Osteocyte (in vitro differentiated cells): ENCODE data around the gene SUCLG2. TPM values are rescaled to one million over a fixed set of nuclear protein-coding genes. Genes with fewer than 3 reads are reported as not detected.

Experiments used
- DNase-seq: peaks from one replicate; pipeline ENCODE4 v3.0.0; 2021; ENCODE audit warnings: mixed read lengths; ENCODE audit not compliant: unreplicated experiment; ENCODE audit errors: extremely low spot score
- H3K27ac Mint-ChIP-seq: one replicate; pipeline ENCODE4 v1.8.0; 2021; ENCODE audit warnings: mild to moderate bottlenecking, mixed read lengths; ENCODE audit not compliant: unreplicated experiment
- H3K27me3 Mint-ChIP-seq: one replicate; pipeline ENCODE4 v1.8.0; 2021; ENCODE audit warnings: mixed read lengths; ENCODE audit not compliant: unreplicated experiment
- H3K36me3 Mint-ChIP-seq: one replicate; pipeline ENCODE4 v1.8.0; 2021; ENCODE audit warnings: mixed read lengths; ENCODE audit not compliant: unreplicated experiment
- H3K4me1 Mint-ChIP-seq: one replicate; pipeline ENCODE4 v1.8.0; 2021; ENCODE audit warnings: mixed read lengths; ENCODE audit not compliant: unreplicated experiment
- H3K4me3 Mint-ChIP-seq: one replicate; pipeline ENCODE4 v1.8.0; 2021; ENCODE audit warnings: mild to moderate bottlenecking, moderate library complexity, mixed read lengths; ENCODE audit not compliant: unreplicated experiment
- H3K9me3 Mint-ChIP-seq: one replicate; pipeline ENCODE4 v1.8.0; 2021; ENCODE audit warnings: mixed read lengths; ENCODE audit not compliant: unreplicated experiment
- total RNA-seq: library from RNA; stranded (reverse); gene quantifications from 2 replicates; pipeline ENCODE4 v1.2.1, GENCODE V29; 2021
- TF ChIP-seq, protein P1 (sequence below): fragments of 200-600 bp; sonication (generic); IDR thresholded peaks from 2 replicates; pipeline ENCODE4 v1.5.0; 2021; ENCODE audit warnings: antibody characterized with exemption, mild to moderate bottlenecking, moderate library complexity

SUCLG2 gene
- total RNA-seq, 1 donor from 2014 or later = 32.1 TPM

DNA sequence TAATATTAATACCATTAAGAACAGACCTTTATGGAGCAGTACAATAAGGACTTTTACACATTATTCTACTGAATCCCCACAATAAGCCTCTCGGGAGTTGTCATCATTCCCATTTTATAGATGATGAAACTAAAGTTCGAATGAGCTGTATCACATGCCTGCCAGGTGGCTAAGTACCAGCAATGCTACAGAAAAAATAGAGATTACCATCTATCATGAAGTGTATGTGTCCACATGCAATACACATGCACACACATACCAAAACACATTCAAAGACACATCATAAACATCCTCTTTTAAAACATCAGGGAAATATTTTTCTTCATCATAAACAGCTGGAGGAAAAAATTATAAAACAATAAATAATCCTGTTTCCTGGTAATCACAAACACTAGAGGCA, 136.6 kb downstream of the SUCLG2 start:
- peaks cover 7% of the 10 kb centered on the region for H3K4me1 Mint-ChIP-seq
- H3K27ac Mint-ChIP-seq = no peak overlapping the region
- no peaks in the 10 kb centered on the region for H3K9me3 Mint-ChIP-seq
- no peak for DNase-seq
- TF ChIP-seq, protein P1, sequence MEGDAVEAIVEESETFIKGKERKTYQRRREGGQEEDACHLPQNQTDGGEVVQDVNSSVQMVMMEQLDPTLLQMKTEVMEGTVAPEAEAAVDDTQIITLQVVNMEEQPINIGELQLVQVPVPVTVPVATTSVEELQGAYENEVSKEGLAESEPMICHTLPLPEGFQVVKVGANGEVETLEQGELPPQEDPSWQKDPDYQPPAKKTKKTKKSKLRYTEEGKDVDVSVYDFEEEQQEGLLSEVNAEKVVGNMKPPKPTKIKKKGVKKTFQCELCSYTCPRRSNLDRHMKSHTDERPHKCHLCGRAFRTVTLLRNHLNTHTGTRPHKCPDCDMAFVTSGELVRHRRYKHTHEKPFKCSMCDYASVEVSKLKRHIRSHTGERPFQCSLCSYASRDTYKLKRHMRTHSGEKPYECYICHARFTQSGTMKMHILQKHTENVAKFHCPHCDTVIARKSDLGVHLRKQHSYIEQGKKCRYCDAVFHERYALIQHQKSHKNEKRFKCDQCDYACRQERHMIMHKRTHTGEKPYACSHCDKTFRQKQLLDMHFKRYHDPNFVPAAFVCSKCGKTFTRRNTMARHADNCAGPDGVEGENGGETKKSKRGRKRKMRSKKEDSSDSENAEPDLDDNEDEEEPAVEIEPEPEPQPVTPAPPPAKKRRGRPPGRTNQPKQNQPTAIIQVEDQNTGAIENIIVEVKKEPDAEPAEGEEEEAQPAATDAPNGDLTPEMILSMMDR = no peak
- peaks cover 27% of the 10 kb centered on the region for H3K36me3 Mint-ChIP-seq
- H3K27me3 Mint-ChIP-seq = no peaks in the 10 kb centered on the region
- H3K4me3 Mint-ChIP-seq = no peak overlapping the region

DNA sequence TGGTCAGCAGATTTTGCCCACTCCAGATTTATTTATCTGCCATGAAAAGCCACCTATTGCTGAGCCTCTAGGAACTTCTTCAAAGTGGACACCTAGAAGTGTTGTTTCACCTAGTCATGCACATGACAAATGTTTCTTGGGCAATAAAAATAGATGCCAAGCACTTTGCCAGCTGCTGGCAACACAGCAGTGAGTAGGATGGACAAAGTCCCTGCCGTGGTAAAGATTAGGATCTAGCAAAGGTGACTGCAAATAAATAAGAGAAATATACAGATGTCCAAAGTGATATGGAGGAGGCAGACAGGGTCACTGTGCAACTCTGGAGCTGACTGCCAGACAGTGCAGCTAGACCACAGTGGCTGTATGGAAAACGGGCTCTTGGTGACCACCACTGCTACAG, 137.9 kb downstream of the SUCLG2 start:
- Mint-ChIP-seq H3K4me1 (peaks cover 7% of the 10 kb centered on the region), H3K27ac (no peak overlapping the region), H3K36me3 (peaks cover 27% of the 10 kb centered on the region), H3K9me3 (no peaks in the 10 kb centered on the region), H3K27me3 (no peaks in the 10 kb centered on the region), H3K4me3 (no peak overlapping the region)
- no peak for DNase-seq
- TF ChIP-seq, protein P1 = no peak

DNA sequence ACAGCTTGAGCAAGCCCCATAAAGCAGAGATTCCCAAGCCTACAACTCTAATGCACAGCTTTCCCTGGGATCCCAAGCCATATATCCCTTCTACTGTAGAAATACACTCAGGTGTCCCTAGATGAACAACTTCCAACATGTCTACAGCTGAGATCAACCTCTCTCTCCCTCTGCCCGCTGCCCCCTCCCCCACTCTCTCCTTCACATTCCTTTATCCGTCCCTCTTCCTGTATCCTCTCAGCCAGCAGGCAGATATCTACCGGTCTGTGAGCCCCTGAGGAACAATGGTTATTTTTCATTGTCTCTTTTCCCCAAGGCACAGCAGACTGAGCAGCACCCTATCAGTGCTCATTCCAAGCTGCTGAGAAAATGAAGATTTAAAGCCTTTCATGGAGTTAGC, 138.6 kb downstream of the SUCLG2 start:
- TF ChIP-seq, protein P1 = no peak

DNA sequence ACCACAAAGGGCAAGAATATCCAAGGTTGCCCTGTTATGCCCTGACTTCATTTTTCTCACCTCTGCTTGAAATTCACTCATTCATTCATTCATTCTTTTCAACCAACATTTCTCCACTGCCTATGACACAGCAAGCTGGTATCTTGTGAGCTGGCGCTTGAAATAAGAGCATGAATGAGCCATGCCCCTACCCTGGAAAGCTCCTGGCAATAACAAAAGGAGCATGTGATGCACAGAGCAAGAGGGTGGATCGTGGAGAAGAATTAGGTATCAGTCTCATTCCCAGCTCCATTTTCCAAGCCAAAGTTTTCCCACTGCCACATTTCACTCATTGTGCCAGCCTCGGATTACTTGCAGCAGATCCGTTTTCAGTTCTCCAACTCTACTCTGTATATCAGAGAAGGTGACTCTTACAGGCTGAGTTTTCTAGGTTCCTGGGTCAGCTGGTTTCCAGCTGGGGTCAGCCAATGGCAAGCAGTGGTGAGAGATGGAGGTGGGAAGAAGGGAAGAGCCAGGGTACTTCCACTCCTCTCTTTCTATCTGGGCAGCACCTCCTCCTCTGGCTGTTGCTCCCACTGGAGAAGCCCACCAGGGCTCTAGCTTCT, 144.8 kb downstream of the SUCLG2 start:
- TF ChIP-seq, protein P1 = no peak
- Mint-ChIP-seq H3K9me3 (no peaks in the 10 kb centered on the region), H3K4me3 (no peak overlapping the region), H3K4me1 (no peaks in the 10 kb centered on the region), H3K27ac (no peak overlapping the region), H3K36me3 (peaks cover 13% of the 10 kb centered on the region), H3K27me3 (no peaks in the 10 kb centered on the region)
- no peak for DNase-seq

More for the DNA sequence above, 138.6 kb downstream of the SUCLG2 start:
- H3K4me1 Mint-ChIP-seq = peaks cover 7% of the 10 kb centered on the region
- no peak for DNase-seq
- no peak overlapping the region for H3K4me3 Mint-ChIP-seq
- H3K27me3 Mint-ChIP-seq = no peaks in the 10 kb centered on the region
- H3K9me3 Mint-ChIP-seq = no peaks in the 10 kb centered on the region
- no peak overlapping the region for H3K27ac Mint-ChIP-seq
- H3K36me3 Mint-ChIP-seq = peaks cover 27% of the 10 kb centered on the region

DNA sequence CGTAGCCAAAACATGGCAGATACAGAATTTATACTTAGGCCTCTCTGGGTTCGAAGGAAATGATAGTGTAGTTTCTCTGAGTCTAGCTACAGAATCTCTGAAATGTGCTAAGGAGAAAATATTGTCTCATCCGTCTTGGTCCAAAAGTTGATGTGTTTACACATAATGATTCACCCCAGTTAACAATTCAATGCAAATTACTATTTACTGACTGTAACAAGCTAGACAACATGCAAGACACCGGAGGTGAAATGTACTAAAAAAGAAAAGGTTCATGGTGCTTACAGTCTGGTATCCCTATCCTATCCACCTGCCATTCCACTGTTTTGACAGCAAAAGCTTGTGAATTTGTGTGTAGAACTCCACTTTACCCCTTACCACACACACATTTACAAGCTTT, 146.8 kb downstream of the SUCLG2 start:
- no peaks in the 10 kb centered on the region for H3K4me1 Mint-ChIP-seq
- peaks cover 9% of the 10 kb centered on the region for H3K36me3 Mint-ChIP-seq
- DNase-seq = no peak
- H3K27me3 Mint-ChIP-seq = no peaks in the 10 kb centered on the region
- no peak overlapping the region for H3K4me3 Mint-ChIP-seq
- TF ChIP-seq, protein P1 = no peak
- H3K27ac Mint-ChIP-seq = no peak overlapping the region
- H3K9me3 Mint-ChIP-seq = no peaks in the 10 kb centered on the region
